ENCODE results near the gene ABCC9.

The ABCC9 gene

DNA sequence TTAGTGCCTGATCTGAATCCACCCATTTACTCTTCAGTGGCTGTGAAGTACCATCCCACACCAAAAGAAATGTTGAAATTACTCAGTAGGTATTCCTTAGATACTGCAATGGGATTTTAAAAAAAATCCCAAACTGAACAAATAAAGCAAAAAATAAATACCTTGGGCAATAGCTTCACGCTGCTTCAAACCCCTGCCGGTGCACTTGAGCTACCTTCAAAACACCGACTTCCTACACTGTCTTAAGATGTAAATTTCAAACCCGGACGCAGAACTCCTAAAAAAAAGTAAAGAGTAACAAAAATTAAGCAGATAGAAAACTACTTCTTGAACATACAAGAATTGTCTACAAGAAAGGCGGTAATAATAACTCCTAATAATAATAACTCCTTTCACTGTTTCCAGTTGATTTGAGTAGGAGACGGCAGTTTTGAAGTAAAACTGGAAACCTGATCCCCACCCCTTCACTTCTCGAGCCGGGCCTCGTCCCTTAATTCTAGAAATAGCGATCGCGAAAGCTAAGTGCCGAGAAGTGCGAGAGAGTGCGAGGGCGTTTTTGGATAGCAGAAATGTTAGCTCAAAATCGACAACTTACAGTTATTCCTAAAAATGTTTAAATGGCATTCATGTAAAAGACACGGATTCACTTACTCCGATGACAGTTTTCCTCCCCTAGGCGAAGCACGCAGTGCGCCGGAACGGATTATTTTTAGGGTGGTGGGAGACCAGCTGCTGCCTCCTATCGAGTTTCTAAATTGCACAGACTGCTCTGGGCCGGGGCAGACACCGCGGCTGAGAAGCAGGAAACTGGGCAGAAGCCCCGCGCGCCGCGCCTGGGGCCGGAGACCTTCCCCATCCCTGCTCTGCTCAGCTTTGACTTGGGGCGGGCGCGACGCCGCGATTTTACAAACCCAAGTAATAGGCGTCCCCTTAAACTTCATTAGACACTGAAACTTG is at the start of gene ABCC9:
ABCC9 (minus strand) TSS at position 878 of the 957 bp plus-strand sequence. CDS start 4,752 bp downstream, outside the sequence.
- TF ChIP-seq POLR2A (IDR thresholded peaks at IDR 0.05; ENCODE audit: extremely low read depth, insufficient read length) (no peak), MAX (IDR thresholded peaks at IDR 0.05; ENCODE audit: low read depth, low read length) (no peak), MYC (IDR thresholded peaks at IDR 0.05; ENCODE audit: low read depth, low read length) (no peak)
- TF ChIP-seq, protein P1, sequence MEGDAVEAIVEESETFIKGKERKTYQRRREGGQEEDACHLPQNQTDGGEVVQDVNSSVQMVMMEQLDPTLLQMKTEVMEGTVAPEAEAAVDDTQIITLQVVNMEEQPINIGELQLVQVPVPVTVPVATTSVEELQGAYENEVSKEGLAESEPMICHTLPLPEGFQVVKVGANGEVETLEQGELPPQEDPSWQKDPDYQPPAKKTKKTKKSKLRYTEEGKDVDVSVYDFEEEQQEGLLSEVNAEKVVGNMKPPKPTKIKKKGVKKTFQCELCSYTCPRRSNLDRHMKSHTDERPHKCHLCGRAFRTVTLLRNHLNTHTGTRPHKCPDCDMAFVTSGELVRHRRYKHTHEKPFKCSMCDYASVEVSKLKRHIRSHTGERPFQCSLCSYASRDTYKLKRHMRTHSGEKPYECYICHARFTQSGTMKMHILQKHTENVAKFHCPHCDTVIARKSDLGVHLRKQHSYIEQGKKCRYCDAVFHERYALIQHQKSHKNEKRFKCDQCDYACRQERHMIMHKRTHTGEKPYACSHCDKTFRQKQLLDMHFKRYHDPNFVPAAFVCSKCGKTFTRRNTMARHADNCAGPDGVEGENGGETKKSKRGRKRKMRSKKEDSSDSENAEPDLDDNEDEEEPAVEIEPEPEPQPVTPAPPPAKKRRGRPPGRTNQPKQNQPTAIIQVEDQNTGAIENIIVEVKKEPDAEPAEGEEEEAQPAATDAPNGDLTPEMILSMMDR (IDR thresholded peaks at IDR 0.05; ENCODE audit: low read depth, low read length) = no peak
- no peak within 1 kb of the TSS for H3K4me3 ChIP-seq (ENCODE audit: low read depth, low read length)

GRCh38 chr12:21989819-21990412 is 48.7 kb upstream of the ABCC9 start:
- TF ChIP-seq MYC (IDR thresholded peaks at IDR 0.05; ENCODE audit: low read depth, low read length) = no peak
- TF ChIP-seq, protein P1 (IDR thresholded peaks at IDR 0.05; ENCODE audit: low read depth, low read length) = peak; percentile 74
- peak; percentile 51 for DNase-seq (ENCODE audit: low read depth)
- no peak overlapping the region for H3K4me3 ChIP-seq (ENCODE audit: low read depth, low read length)

More for the DNA sequence above, at the start of gene ABCC9:
- DNase-seq (ENCODE audit: low read depth) = no peak

DNA sequence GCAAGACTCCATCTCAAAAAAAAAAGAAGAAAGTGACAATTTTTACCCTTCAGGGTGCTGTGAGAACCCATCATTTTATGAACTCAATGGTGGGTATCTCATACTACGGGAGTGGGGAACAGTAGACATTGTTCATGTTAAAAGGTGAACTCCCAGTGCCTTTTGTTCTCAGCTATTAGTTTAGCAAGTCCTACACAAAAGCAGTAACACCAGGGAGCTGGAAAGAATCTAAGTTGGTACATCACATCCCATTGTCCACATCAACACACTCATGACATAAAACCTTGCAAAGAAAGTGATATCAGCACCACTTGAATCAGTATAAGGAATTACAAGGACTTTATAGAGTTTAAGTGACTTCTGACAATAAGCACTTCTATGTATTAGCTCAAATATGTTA is 47.4 kb upstream of the ABCC9 start:
- TF ChIP-seq MAX (IDR thresholded peaks at IDR 0.05; ENCODE audit: low read depth, low read length) (no peak), MYC (IDR thresholded peaks at IDR 0.05; ENCODE audit: low read depth, low read length) (no peak), POLR2A (IDR thresholded peaks at IDR 0.05; ENCODE audit: extremely low read depth, insufficient read length) (no peak)
- TF ChIP-seq, protein P1 (IDR thresholded peaks at IDR 0.05; ENCODE audit: low read depth, low read length) = no peak
- H3K4me3 ChIP-seq (ENCODE audit: low read depth, low read length) = no peak overlapping the region
- no peak for DNase-seq (ENCODE audit: low read depth)

DNA sequence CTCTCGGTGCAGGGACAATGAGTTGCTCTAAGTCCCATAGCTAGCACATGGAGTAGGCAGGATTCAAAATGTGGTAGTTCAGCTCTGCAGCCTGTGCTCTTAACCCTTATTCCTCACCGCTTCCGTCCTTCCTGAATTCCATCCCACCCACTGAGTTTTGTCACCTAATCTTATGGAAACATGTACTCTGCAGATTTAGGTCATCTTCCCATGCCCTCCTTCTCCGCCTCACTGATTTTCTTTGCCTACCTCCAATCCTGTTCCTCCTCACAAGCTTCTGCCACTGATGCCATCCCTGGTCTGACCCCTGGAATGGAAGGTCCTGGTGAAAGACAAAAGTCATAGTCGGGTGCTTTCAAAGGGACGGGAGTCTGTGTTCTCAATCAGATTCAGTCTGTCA is 46.5 kb upstream of the ABCC9 start:
- H3K4me3 ChIP-seq (ENCODE audit: low read depth, low read length) = no peak overlapping the region
- TF ChIP-seq POLR2A (IDR thresholded peaks at IDR 0.05; ENCODE audit: extremely low read depth, insufficient read length) (no peak), MAX (IDR thresholded peaks at IDR 0.05; ENCODE audit: low read depth, low read length) (no peak), MYC (IDR thresholded peaks at IDR 0.05; ENCODE audit: low read depth, low read length) (no peak)
- TF ChIP-seq, protein P1 (IDR thresholded peaks at IDR 0.05; ENCODE audit: low read depth, low read length) = no peak
- DNase-seq (ENCODE audit: low read depth) = no peak

- TF ChIP-seq, protein P1 (IDR thresholded peaks at IDR 0.05; ENCODE audit: low read depth, low read length) = no peak
- no peak for TF ChIP-seq MYC (IDR thresholded peaks at IDR 0.05; ENCODE audit: low read depth, low read length)
- TF ChIP-seq POLR2A (IDR thresholded peaks at IDR 0.05; ENCODE audit: extremely low read depth, insufficient read length) = no peak
- TF ChIP-seq MAX (IDR thresholded peaks at IDR 0.05; ENCODE audit: low read depth, low read length) = no peak
- no peak overlapping the region for H3K4me3 ChIP-seq (ENCODE audit: low read depth, low read length)
- no peak for DNase-seq (ENCODE audit: low read depth)
Observed at GRCh38 chr12:21985155-21985554, 43.9 kb upstream of the ABCC9 start.

Measured in NB4 (cell line).